AG04449 (cell line): ENCODE measurements around the gene ENOSF1.

Experiments
- CTCF ChIA-PET: fragments of 350-600 bp; formaldehyde crosslinking; extraction: SDS; loops from one replicate; lab custom pipeline; 2021; ENCODE audit warnings: antibody characterized with exemption; lab: Yijun Ruan, JAX
- POLR2A ChIA-PET: fragments of 400-600, 350-600 bp; formaldehyde crosslinking; extraction: SDS; loops from one replicate; lab custom pipeline; 2020; ENCODE audit warnings: antibody characterized with exemption, inconsistent platforms; lab: Yijun Ruan, JAX
- DNase-seq: peaks from one replicate; pipeline ENCODE4 v3.0.0-alpha.2; 2010; ENCODE audit warnings: low read depth, low spot score
- H3K4me3 ChIP-seq: 2 replicates; pipeline ENCODE4 v1.5.1; 2011; ENCODE audit warnings: low read depth, mild to moderate bottlenecking, control low read depth, low read length
- CTCF ChIP-seq: IDR thresholded peaks from one replicate; pipeline ENCODE4 v1.5.1; 2011; ENCODE audit warnings: mild to moderate bottlenecking, moderate library complexity, low read length, control low read depth, inconsistent platforms; ENCODE audit not compliant: insufficient read depth; ENCODE audit errors: missing control alignments

The ENOSF1 gene

GRCh38 chr18:635171-635570 lies 77.3 kb downstream of the ENOSF1 start:
- H3K4me3 ChIP-seq: no peak overlapping the region
- no peak for DNase-seq
- POLR2A ChIA-PET: no interaction called here
- no peak for TF ChIP-seq CTCF
- CTCF ChIA-PET: interaction anchor here (1.3 to 1.7 kb wide), 3 partner anchors 11 to 196 kb away, joined by 5 to 14 read pairs (median 9); no protein-coding TSS in a partner anchor

- TF ChIP-seq CTCF: no peak
- no peak overlapping the region for H3K4me3 ChIP-seq
- CTCF ChIA-PET: interaction anchor here (1.3 to 1.7 kb wide), 3 partner anchors 10 to 196 kb away, joined by 5 to 14 read pairs (median 9); no protein-coding TSS in a partner anchor
- POLR2A ChIA-PET: interaction anchor here (0.6 kb wide), 1 partner anchor 407 kb away, joined by 3 read pairs; no protein-coding TSS in a partner anchor
- no peak for DNase-seq
Measured at GRCh38 chr18:634551-635045, 77.8 kb downstream of the ENOSF1 start.

GRCh38 chr18:631560-631959 lies 80.9 kb downstream of the ENOSF1 start:
- no peak for DNase-seq
- ChIA-PET CTCF (interaction anchor here (0.9 to 13.7 kb wide), 4 partner anchors 9 to 208 kb away, joined by 4 to 448 read pairs (median 22); no protein-coding TSS in a partner anchor), POLR2A (no interaction called here)
- TF ChIP-seq CTCF: no peak
- no peak overlapping the region for H3K4me3 ChIP-seq

- ChIA-PET CTCF (interaction anchor here (1.7 to 13.7 kb wide), 3 partner anchors 203 to 336 kb away, joined by 6 to 448 read pairs (median 15); no protein-coding TSS in a partner anchor), POLR2A (no interaction called here)
- no peak for DNase-seq
- TF ChIP-seq CTCF: no peak
- H3K4me3 ChIP-seq: no peak overlapping the region
Measured at GRCh38 chr18:629269-630150, 82.9 kb downstream of the ENOSF1 start.

- no peak for TF ChIP-seq CTCF
- DNase-seq: no peak
- ChIA-PET POLR2A (no interaction called here), CTCF (interaction anchor here (1.1 to 13.7 kb wide), 7 partner anchors 9 to 334 kb away, joined by 3 to 448 read pairs (median 9); partner anchors contain the start of gene TYMS)
- no peak overlapping the region for H3K4me3 ChIP-seq
Measured at GRCh38 chr18:627231-627630, 85.2 kb downstream of the ENOSF1 start.
